Upper lobe of left lung (tissue), 6 donors: ENCODE results near the gene CFHR1. TPM values are rescaled to one million over a fixed set of nuclear protein-coding genes. Genes with fewer than 3 reads are reported as not detected.
"Not testable (repeated sequence)": the region's sequence is repeated elsewhere in the genome, so short reads cannot be mapped to it uniquely, and the experiment has no call there.

Experiments used
- ATAC-seq, 2 donors: fragments of 200-7000 bp; cut with Tn5 transposase; one replicate each; pipeline ENCODE4 v1.9.1; 2022; ENCODE audit warnings: mild to moderate bottlenecking in 2 of 2, moderate library complexity in 2 of 2; ENCODE audit not compliant: low FRiP score in 2 of 2
- DNase-seq, 2 donors: peaks; one replicate each; pipeline ENCODE4 v3.0.0-alpha.2; 2019 to 2020
- H3K27ac ChIP-seq, 4 donors: fragments of 200-600 bp; sonication (generic); one replicate each; pipeline ENCODE4 v1.5.1; 2016 to 2019
- H3K27me3 ChIP-seq, 4 donors: fragments of 200-600 bp; sonication (generic); one replicate each; pipeline ENCODE4 v1.5.1; 2017 to 2019
- H3K36me3 ChIP-seq, 4 donors: fragments of 200-600 bp; sonication (generic); one replicate each; pipeline ENCODE4 v1.5.1; 2016 to 2019
- H3K4me1 ChIP-seq, 4 donors: fragments of 200-600 bp; sonication (generic); one replicate each; pipeline ENCODE4 v1.5.1; 2018 to 2019
- H3K4me3 ChIP-seq, 4 donors: fragments of 200-600 bp; sonication (generic); one replicate each; pipeline ENCODE4 v1.5.1; 2017 to 2019; ENCODE audit warnings: mild to moderate bottlenecking in 2 of 4, moderate library complexity in 1 of 4
- H3K9me3 ChIP-seq, 4 donors: fragments of 200-600 bp; sonication (generic); one replicate each; pipeline ENCODE4 v1.5.1; 2018 to 2019
- CTCF ChIP-seq, 6 experiments: fragments of 450-650 bp in 4 of 6; fragments of 200-600 bp in 2 of 6; sonication (generic) in 2 of 6; IDR thresholded peaks; one replicate each; pipeline ENCODE4 v1.5.1; 2016 to 2019; ENCODE audit warnings: antibody characterized with exemption in 6 of 6
- EP300 ChIP-seq, 4 donors: sonication (generic); formaldehyde crosslinking; IDR thresholded peaks; one replicate each; pipeline ENCODE4 v1.5.1; 2017; ENCODE audit warnings: antibody characterized with exemption in 4 of 4, control low read depth in 2 of 4
- POLR2A ChIP-seq, 4 donors: fragments of 450-650 bp; IDR thresholded peaks; one replicate each; pipeline ENCODE4 v1.5.1; 2016 to 2017; ENCODE audit warnings: antibody characterized with exemption in 4 of 4, mild to moderate bottlenecking in 2 of 4
- POLR2AphosphoS5 ChIP-seq, 2 donors: sonication (generic); formaldehyde crosslinking; IDR thresholded peaks; one replicate each; pipeline ENCODE4 v1.5.1; 2017; ENCODE audit warnings: antibody characterized with exemption in 2 of 2
- WGBS, 2 donors: methylation state at CpG; one replicate each; pipeline ENCODE4 v1.1.5; 2017 to 2018; 5-methylcytosine and 5-hydroxymethylcytosine counted together
- total RNA-seq, 6 donors: library from RNA; depleted of rRNA in 4 of 6; stranded (reverse); fragments of >200 nt in 4 of 6; gene quantifications; one replicate each; pipeline versions ENCODE4 v1.1.0 to v1.2.1, GENCODE V29; 2016 to 2021
- donor health status: DM: no; HTN: no; CAD: no; lungs with moderate emphysema.
- donor health status: DM: no; HTN: yes; CAD: no; lungs with severe emphysema.

CFHR1 gene
- total RNA-seq, 6 donors from 2014 or later = 0.81 to 1.0 TPM; not detected in 4

DNA sequence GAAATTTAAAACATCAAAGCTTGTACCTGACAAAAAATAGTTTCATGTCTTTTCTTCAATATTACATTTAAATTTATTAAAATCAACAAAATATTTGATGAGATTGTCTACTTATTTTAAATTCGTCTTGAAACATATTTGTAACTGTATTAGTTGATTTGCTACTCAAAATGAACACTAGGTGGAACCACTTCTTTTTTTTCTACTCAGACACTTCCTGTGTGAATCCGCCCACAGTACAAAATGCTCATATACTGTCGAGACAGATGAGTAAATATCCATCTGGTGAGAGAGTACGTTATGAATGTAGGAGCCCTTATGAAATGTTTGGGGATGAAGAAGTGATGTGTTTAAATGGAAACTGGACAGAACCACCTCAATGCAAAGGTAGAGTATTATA lies 8.3 kb downstream of the CFHR1 start:
- H3K9me3 ChIP-seq, H3K27ac ChIP-seq, H3K4me3 ChIP-seq, H3K4me1 ChIP-seq, DNase-seq, H3K36me3 ChIP-seq, H3K27me3 ChIP-seq: not testable (repeated sequence)
- TF ChIP-seq CTCF (IDR thresholded peaks at IDR 0.05) = peak in 1 of 6 experiments; percentile 44
- peak in 1 of 2 donors; percentile 67 for ATAC-seq
- 0 to 5% methylated on average over 4 of the region's 4 CpGs for WGBS, 2 donors

DNA sequence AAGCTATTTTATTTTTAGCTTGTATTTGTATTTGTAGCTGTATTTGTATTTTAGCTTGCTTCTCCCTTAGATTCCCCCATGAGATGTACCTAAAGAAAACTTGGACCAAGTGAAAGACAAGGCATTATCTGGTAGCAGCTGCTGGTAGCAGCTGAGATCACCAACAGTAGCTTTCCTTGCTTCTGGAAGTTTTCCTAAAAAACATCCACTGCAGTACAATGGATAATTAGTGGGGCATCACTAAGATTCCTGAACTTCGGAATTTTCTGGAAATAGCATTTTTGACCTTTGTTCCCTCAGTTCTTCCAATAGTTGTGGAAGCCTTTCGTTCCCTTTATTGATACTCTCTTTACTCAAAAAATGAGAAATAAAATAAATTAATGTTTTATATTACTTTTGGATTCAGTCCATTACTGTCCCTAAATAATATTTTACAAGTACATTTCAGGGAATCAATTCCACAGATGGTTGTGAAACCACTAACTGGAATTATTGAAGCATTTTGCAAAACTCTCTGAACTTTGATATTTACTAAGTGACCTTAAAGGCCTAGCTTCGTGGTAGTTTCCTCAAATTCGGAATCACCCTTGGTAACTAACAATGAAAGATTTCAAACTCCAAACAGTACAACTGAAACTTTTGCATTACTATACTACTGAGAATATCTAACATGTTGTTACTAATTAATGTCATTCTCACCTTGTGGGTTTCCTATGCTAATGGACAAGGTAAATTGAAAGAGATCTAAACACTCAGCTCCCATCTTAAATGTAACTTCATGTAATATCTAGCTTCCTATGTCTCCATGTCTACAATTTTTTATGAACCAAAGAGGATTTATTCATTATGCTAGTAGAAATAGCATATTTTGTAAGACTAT lies 30.3 kb downstream of the CFHR1 start:
- ATAC-seq, H3K9me3 ChIP-seq, H3K4me3 ChIP-seq, H3K27ac ChIP-seq, H3K4me1 ChIP-seq, DNase-seq, H3K36me3 ChIP-seq, H3K27me3 ChIP-seq: not testable (repeated sequence)
- 82 to 92% methylated on average over 2 of the region's 4 CpGs for WGBS, 2 donors

DNA sequence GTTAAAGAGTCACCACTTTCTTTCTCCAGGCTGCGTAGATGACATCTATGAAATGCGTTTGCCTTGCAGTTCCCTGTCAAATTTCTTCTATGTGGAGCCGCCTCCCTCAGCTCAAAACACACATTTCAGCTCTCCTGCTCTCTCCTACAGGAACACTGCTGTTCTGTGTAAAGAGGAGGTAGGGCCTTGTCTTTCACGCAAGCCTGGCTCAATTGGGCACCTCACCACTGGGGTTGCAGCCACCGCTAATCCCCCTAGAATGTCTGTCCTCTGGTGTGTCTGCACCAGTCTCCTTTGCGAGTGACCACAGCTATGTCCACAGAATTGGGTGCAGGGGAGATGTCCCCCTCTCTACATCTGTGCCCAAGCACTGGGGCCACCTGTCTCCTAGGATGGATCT lies 36.5 kb downstream of the CFHR1 start:
- Histone ChIP-seq H3K27ac (no peak overlapping the region), H3K9me3 (no peaks in the 10 kb centered on the region), H3K36me3 (no peaks in the 10 kb centered on the region), H3K4me1 (no peaks in the 10 kb centered on the region), H3K4me3 (no peak overlapping the region), H3K27me3 (no peaks in the 10 kb centered on the region)
- ATAC-seq (no peak), DNase-seq (no peak)
- TF ChIP-seq POLR2AphosphoS5 (IDR thresholded peaks at IDR 0.05) = no peak
- TF ChIP-seq EP300 (IDR thresholded peaks at IDR 0.05) = no peak
- TF ChIP-seq POLR2A (IDR thresholded peaks at IDR 0.05) = no peak
- no peak for TF ChIP-seq CTCF (IDR thresholded peaks at IDR 0.05)
- 91 to 95% methylated on average over 5 to 6 of the region's 6 CpGs for WGBS, 2 donors

DNA sequence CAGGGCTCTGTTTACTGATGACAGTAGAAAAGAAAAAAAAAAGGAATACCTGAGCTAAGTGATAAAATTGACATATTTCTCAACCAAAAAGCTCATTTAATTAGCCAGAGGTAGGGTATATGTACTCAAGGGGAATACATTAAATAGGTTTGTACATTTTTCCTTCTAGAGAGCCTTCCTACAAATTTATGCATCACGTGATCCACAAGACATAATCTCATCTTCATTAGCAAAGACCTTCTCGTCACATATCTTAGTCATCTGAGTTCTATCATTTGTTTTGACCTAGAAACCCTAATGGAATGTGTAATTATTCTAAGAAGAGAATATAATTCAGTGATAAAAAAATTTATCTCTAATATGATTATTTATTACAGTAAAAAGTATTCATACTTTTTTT lies 37.7 kb downstream of the CFHR1 start:
- no peaks in the 10 kb centered on the region for H3K9me3 ChIP-seq
- no peak overlapping the region for H3K27ac ChIP-seq
- H3K4me1 ChIP-seq = no peaks in the 10 kb centered on the region
- ATAC-seq (no peak), DNase-seq (no peak)
- 80 to 93% methylated on average over 2 of the region's 2 CpGs for WGBS, 2 donors
- no peaks in the 10 kb centered on the region for H3K27me3 ChIP-seq
- no peak overlapping the region for H3K4me3 ChIP-seq
- TF ChIP-seq EP300 (IDR thresholded peaks at IDR 0.05) (no peak), POLR2AphosphoS5 (IDR thresholded peaks at IDR 0.05) (no peak), POLR2A (IDR thresholded peaks at IDR 0.05) (no peak), CTCF (IDR thresholded peaks at IDR 0.05) (no peak)
- no peaks in the 10 kb centered on the region for H3K36me3 ChIP-seq

DNA sequence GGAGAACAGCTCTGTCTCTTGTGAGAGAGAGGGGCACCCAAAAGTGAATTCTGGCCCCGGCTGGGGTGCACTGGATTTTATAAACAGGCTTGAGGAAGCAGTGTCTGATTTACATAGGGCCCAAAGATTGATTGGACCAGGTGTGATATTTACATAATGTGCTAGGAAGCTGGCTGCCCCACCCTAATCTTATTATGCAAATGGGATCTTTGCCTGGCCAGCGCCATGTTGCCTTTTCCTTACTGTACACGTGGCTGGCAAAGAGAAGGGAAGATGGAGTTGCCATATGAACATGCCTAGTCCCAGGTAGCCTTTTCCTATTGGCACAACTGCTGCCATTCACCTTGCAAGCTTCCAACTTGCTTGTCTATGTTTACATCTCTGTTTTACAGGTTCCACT lies 39.3 kb downstream of the CFHR1 start:
- H3K36me3 ChIP-seq = no peaks in the 10 kb centered on the region
- no peak overlapping the region for H3K4me3 ChIP-seq
- no peak overlapping the region for H3K27ac ChIP-seq
- 73 to 79% methylated on average over 3 of the region's 3 CpGs for WGBS, 2 donors
- ATAC-seq = no peak
- H3K9me3 ChIP-seq = no peaks in the 10 kb centered on the region
- no peaks in the 10 kb centered on the region for H3K4me1 ChIP-seq
- no peak for DNase-seq
- no peak for TF ChIP-seq POLR2AphosphoS5 (IDR thresholded peaks at IDR 0.05)
- TF ChIP-seq EP300 (IDR thresholded peaks at IDR 0.05) = no peak
- TF ChIP-seq POLR2A (IDR thresholded peaks at IDR 0.05) = no peak
- no peak for TF ChIP-seq CTCF (IDR thresholded peaks at IDR 0.05)
- H3K27me3 ChIP-seq = no peaks in the 10 kb centered on the region
